Ascending aorta (tissue), 2 donors: Measurements from ENCODE around the gene SLCO1A2. TPM values are rescaled to one million over a fixed set of nuclear protein-coding genes. Genes with fewer than 3 reads are reported as not detected.
"Not testable (repeated sequence)": the region's sequence is repeated elsewhere in the genome, so short reads cannot be mapped to it uniquely, and the experiment has no call there.

Experiments used
- DNase-seq, 2 donors: peaks; one replicate each; pipeline ENCODE4 v3.0.0-alpha.2; 2019; ENCODE audit warnings: low spot score in 2 of 2
- H3K27ac ChIP-seq, 2 donors: fragments of 200-600 bp; sonication (generic); one replicate each; pipeline ENCODE4 v1.5.1; 2016 to 2017; ENCODE audit warnings: mild to moderate bottlenecking in 1 of 2
- H3K27me3 ChIP-seq: fragments of 200-600 bp; sonication (generic); one replicate; pipeline ENCODE4 v1.5.1; 2017
- H3K36me3 ChIP-seq, 2 donors: fragments of 200-600 bp; sonication (generic); one replicate each; pipeline ENCODE4 v1.5.1; 2016
- H3K4me1 ChIP-seq, 2 donors: fragments of 200-600 bp; sonication (generic); one replicate each; pipeline ENCODE4 v1.5.1; 2016 to 2017; ENCODE audit warnings: mild to moderate bottlenecking in 1 of 2
- H3K4me3 ChIP-seq, 2 donors: fragments of 200-600 bp; sonication (generic); one replicate each; pipeline ENCODE4 v1.5.1; 2016 to 2017; ENCODE audit warnings: mild to moderate bottlenecking in 1 of 2
- H3K9me3 ChIP-seq, 2 donors: fragments of 200-600 bp; sonication (generic); one replicate each; pipeline ENCODE4 v1.5.1; 2016
- intact Hi-C: fragments of 100-400 bp; cut with DNase I; formaldehyde crosslinking; loops from one replicate; pipeline ENCODE4 v1.15.1; 2023
- total RNA-seq: library from RNA; depleted of rRNA; stranded (reverse); fragments of >200 nt; gene quantifications from one replicate; pipeline ENCODE4 v1.1.0, GENCODE V29; 2016
- TF ChIP-seq, protein P1 (sequence below), 3 experiments: fragments of 200-600 bp in 2 of 3; fragments of 450-650 bp in 1 of 3; sonication (generic) in 2 of 3; IDR thresholded peaks; one replicate each; pipeline ENCODE4 v1.5.1; 2016 to 2019; ENCODE audit warnings: antibody characterized with exemption in 3 of 3, mild to moderate bottlenecking in 1 of 3, moderate library complexity in 1 of 3

The SLCO1A2 gene, protein sequence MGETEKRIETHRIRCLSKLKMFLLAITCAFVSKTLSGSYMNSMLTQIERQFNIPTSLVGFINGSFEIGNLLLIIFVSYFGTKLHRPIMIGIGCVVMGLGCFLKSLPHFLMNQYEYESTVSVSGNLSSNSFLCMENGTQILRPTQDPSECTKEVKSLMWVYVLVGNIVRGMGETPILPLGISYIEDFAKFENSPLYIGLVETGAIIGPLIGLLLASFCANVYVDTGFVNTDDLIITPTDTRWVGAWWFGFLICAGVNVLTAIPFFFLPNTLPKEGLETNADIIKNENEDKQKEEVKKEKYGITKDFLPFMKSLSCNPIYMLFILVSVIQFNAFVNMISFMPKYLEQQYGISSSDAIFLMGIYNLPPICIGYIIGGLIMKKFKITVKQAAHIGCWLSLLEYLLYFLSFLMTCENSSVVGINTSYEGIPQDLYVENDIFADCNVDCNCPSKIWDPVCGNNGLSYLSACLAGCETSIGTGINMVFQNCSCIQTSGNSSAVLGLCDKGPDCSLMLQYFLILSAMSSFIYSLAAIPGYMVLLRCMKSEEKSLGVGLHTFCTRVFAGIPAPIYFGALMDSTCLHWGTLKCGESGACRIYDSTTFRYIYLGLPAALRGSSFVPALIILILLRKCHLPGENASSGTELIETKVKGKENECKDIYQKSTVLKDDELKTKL
- total RNA-seq = not detected

DNA sequence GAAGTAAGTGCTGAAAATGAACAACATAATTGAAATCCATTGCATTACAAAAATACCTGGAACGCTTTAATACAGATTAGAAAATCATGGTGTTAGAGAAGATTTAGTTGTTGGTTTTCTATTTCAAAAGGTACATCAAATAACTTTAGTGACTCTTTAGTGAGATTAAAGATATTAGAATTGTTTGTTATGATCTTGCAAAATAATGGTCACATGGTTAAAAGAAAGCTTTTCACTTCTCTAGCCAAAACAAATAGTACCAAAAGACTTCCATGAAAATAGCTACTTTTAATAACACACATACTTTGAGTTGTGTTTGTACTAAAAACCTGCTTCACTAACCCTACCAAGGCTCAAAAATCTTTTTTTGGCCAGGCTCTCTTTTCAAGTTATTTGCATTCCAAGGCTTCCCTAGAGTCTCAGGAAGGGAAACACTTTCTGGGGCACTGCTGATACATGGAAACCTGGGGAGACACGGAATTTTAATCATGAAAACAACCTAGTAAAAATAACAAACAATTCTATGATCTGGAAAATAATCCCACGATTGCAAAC, at the start of gene SLCO1A2:
Gene SLCO1A2, minus strand, starts transcription at position 147 of the 555 bp plus-strand sequence. CDS start 270 bp downstream, outside the sequence.
- no peak for DNase-seq
- Histone ChIP-seq H3K4me3 (no peak within 1 kb of the TSS), H3K27ac (no peak within 1 kb of the TSS), H3K9me3 (no peaks in the 10 kb centered on the region), H3K27me3 (no peaks in the 10 kb centered on the region), H3K4me1 (no peaks in the 10 kb centered on the region), H3K36me3 (no peaks in the 10 kb centered on the region)
- TF ChIP-seq, protein P1, sequence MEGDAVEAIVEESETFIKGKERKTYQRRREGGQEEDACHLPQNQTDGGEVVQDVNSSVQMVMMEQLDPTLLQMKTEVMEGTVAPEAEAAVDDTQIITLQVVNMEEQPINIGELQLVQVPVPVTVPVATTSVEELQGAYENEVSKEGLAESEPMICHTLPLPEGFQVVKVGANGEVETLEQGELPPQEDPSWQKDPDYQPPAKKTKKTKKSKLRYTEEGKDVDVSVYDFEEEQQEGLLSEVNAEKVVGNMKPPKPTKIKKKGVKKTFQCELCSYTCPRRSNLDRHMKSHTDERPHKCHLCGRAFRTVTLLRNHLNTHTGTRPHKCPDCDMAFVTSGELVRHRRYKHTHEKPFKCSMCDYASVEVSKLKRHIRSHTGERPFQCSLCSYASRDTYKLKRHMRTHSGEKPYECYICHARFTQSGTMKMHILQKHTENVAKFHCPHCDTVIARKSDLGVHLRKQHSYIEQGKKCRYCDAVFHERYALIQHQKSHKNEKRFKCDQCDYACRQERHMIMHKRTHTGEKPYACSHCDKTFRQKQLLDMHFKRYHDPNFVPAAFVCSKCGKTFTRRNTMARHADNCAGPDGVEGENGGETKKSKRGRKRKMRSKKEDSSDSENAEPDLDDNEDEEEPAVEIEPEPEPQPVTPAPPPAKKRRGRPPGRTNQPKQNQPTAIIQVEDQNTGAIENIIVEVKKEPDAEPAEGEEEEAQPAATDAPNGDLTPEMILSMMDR (IDR thresholded peaks at IDR 0.05) = no peak
- intact Hi-C loops = no loop called here

DNA sequence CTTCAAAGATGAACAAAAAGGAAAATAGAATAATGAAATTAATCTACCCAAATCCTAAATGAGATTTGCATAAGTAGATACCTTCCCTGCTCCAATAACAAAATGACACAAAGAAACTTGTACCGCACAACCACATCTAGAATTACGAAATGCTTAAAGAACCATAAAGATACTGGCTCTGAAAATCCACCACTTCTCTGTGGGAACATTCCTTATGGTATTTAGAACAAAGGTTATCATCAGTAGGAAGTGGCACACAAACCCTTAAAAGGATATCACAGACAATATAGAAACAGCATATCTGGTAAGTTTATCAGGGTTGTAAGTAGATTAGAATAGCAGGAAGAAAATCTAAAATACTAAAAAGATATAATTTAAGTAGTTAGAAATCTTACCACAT, 49.5 kb upstream of the SLCO1A2 start:
- intact Hi-C loops = no loop called here
- Histone ChIP-seq H3K9me3 (no peaks in the 10 kb centered on the region), H3K4me1 (no peaks in the 10 kb centered on the region), H3K27ac (no peak overlapping the region), H3K36me3 (no peaks in the 10 kb centered on the region), H3K4me3 (no peak overlapping the region), H3K27me3 (no peaks in the 10 kb centered on the region)
- TF ChIP-seq, protein P1 (IDR thresholded peaks at IDR 0.05) = no peak
- no peak for DNase-seq

DNA sequence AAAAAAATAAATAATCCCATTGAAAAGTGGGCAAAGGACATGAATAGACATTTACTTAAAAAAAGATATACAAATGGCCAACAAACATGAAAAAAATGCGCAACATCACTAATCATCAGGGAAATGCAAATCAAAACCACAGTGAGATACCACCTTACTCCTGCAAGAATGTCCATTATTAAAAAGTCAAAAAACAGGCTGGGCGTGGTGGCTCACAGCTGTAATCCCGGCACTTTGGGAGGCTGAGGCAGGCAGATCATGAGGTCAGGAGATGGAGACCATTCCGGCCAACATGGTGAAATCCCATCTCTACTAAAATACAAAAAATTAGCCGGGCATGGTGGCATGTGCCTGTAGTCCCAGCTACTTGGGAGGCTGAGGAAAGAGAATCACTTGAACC, 46.6 kb upstream of the SLCO1A2 start:
- H3K4me3 ChIP-seq, H3K27me3 ChIP-seq, H3K36me3 ChIP-seq, H3K27ac ChIP-seq, H3K4me1 ChIP-seq, H3K9me3 ChIP-seq, intact Hi-C loops, DNase-seq: not testable (repeated sequence)

DNA sequence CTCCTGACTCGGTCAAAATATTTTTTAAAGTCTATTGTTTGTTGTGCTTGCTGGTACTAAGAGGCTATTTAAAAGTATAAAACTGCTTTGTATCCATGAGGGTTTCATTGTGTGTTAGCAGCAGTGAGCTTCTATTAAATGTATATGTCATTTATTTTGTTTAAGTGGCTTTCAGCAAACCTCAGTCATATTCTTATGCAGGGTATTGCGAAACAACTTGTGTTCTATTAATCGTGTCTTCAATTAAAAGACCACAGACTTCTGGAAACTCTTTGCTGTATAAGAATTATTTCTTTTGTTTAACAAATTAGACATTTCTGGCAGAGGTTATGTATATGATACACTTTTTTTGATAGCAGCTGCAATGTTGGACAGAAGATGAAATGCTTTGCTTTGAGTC, 44.5 kb upstream of the SLCO1A2 start:
- Histone ChIP-seq H3K4me3 (no peak overlapping the region), H3K4me1 (no peaks in the 10 kb centered on the region), H3K27ac (no peak overlapping the region), H3K9me3 (no peaks in the 10 kb centered on the region), H3K36me3 (no peaks in the 10 kb centered on the region), H3K27me3 (no peaks in the 10 kb centered on the region)
- no peak for DNase-seq
- TF ChIP-seq, protein P1 (IDR thresholded peaks at IDR 0.05) = no peak
- intact Hi-C loops = no loop called here

DNA sequence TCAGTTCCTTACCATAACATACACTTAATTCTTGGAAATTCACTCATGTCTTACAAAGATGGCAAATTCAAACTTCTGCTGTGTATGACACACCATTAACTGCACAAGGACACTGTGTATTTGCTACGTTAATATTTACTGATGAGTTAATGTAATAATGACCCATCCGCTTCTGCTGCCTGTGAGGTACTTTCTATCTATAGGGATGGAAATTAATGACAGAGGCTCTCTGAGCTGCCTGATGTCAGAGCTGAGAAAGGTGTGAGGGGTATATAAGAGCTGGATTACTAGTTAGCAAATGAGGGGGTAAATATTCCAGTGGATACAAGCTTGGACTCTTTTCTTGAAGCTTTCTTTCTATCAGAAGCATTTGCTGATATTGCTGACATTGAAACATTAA, 37.9 kb upstream of the SLCO1A2 start, which contains the start of gene IAPP:
Gene IAPP, plus strand, starts transcription at position 301 of the 400 bp plus-strand sequence. CDS start 450 bp downstream, outside the sequence.
- Histone ChIP-seq H3K4me3 (no peak within 1 kb of the TSS), H3K9me3 (no peaks in the 10 kb centered on the region), H3K27ac (no peak within 1 kb of the TSS), H3K36me3 (no peaks in the 10 kb centered on the region), H3K4me1 (no peaks in the 10 kb centered on the region), H3K27me3 (no peaks in the 10 kb centered on the region)
- no peak for DNase-seq
- intact Hi-C loops = no loop called here
- TF ChIP-seq, protein P1 (IDR thresholded peaks at IDR 0.05) = no peak
